GM12878 (cell line): ENCODE results near the gene LRP3. TPM values are rescaled to one million over a fixed set of nuclear protein-coding genes. Genes with fewer than 3 reads are reported as not detected.

Source experiments
- ATAC-seq: fragments of 200-7000 bp; cut with Tn5 transposase; 3 replicates; pipeline ENCODE4 v1.9.1; 2020; ENCODE audit warnings: mild to moderate bottlenecking, moderate library complexity
- BruUV-seq: library from RNA; stranded (reverse); fragments of 400-500 nt; replicated peaks from 2 replicates; lab custom pipeline; 2021; lab: Mats Ljungman, UMichigan
- CTCF ChIA-PET: fragments of 300-600 bp; sonication (Branson Sonifier 250); formaldehyde crosslinking; extraction: SDS; loops from one replicate; lab custom pipeline; 2021; ENCODE audit warnings: inconsistent platforms; lab: Yijun Ruan, JAX
- POLR2A ChIA-PET: fragments of 350-600 bp; formaldehyde crosslinking; extraction: SDS; loops from one replicate; lab custom pipeline; 2021; ENCODE audit warnings: inconsistent platforms; lab: Charles Lee
- RAD21 ChIA-PET: fragments of 300-600 bp; sonication (Branson Sonifier 250); formaldehyde crosslinking; loops from one replicate; lab custom pipeline; 2023; ENCODE audit warnings: antibody characterized with exemption; ENCODE audit not compliant: unreplicated experiment; lab: Charles Lee
- SMC1A ChIA-PET: fragments of 300-600 bp; sonication (Branson Sonifier 250); formaldehyde crosslinking; loops from one replicate; lab custom pipeline; 2023; ENCODE audit not compliant: unreplicated experiment, uncharacterized antibody; lab: Charles Lee
- DNase-seq: peaks from one replicate; pipeline ENCODE4 v3.0.0-alpha.2; 2011; ENCODE audit warnings: low read depth, low spot score
- FAIRE-seq: peaks from 3 replicates; lab custom pipeline; 2011; peaks lifted over from hg19 to GRCh38; lab: Jason Lieb, UNC
- H2AFZ ChIP-seq: 2 replicates; pipeline ENCODE4 v1.6.0; 2011; ENCODE audit warnings: low read depth, low read length, control low read depth; ENCODE audit not compliant: control insufficient read depth
- H3K27ac ChIP-seq: 2 replicates; pipeline ENCODE4 v1.5.1; 2011; ENCODE audit warnings: control low read depth; ENCODE audit not compliant: control insufficient read depth, insufficient read depth
- H3K27me3 ChIP-seq, 2 experiments: replicated peaks in 1 of 2; 2 replicates each; pipeline versions ENCODE4 v1.6.0 to v1.6.1; 2011; ENCODE audit warnings: low read length in 1 of 2; ENCODE audit not compliant: control insufficient read depth in 2 of 2, insufficient read depth in 2 of 2
- H3K36me3 ChIP-seq, 2 experiments: 2 replicates each; pipeline ENCODE4 v1.5.1; 2011; ENCODE audit warnings: low read length in 1 of 2; ENCODE audit not compliant: control insufficient read depth in 2 of 2, insufficient read depth in 2 of 2
- H3K4me1 ChIP-seq: 2 replicates; pipeline ENCODE4 v1.6.1; 2011; ENCODE audit warnings: mild to moderate bottlenecking, low read length, moderate library complexity, mixed read lengths; ENCODE audit not compliant: control insufficient read depth, insufficient read depth
- H3K4me2 ChIP-seq: 2 replicates; pipeline ENCODE4 v1.6.0; 2011; ENCODE audit warnings: control low read depth; ENCODE audit not compliant: control insufficient read depth, insufficient read depth
- H3K4me3 ChIP-seq: fragments of 200-600 bp; sonication (generic); 2 replicates; pipeline ENCODE4 v1.5.1; 2016
- H3K79me2 ChIP-seq: 2 replicates; pipeline ENCODE4 v1.6.0; 2011; ENCODE audit warnings: low read length; ENCODE audit not compliant: control insufficient read depth, insufficient read depth
- H3K9ac ChIP-seq: 2 replicates; pipeline ENCODE4 v1.8.0; 2011; ENCODE audit warnings: low read length, control low read depth, mixed read lengths; ENCODE audit not compliant: control insufficient read depth, insufficient read depth
- H3K9me3 ChIP-seq: replicated peaks from 3 replicates; pipeline ENCODE4 v1.5.1; 2011; ENCODE audit warnings: mild to moderate bottlenecking, low read length; ENCODE audit not compliant: control insufficient read depth, insufficient read depth
- H4K20me1 ChIP-seq: 2 replicates; pipeline ENCODE4 v1.6.0; 2011; ENCODE audit not compliant: control insufficient read depth, insufficient read depth
- FOS ChIP-seq: IDR thresholded peaks from 3 replicates; pipeline ENCODE4 v1.6.1; 2011; ENCODE audit warnings: borderline replicate concordance; ENCODE audit not compliant: insufficient read length; ENCODE audit errors: extremely low read depth
- RAD21 ChIP-seq: IDR thresholded peaks from 2 replicates; pipeline ENCODE4 v1.6.1; 2011; ENCODE audit warnings: mild to moderate bottlenecking, low read depth, low read length, moderate library complexity; ENCODE audit not compliant: insufficient read depth
- SMAD5 ChIP-seq: IDR thresholded peaks from 2 replicates; pipeline ENCODE4 v1.6.1; 2016; ENCODE audit warnings: antibody characterized with exemption, low read depth
- SP1 ChIP-seq: IDR thresholded peaks from one replicate; pipeline ENCODE4 v1.6.1; 2011; ENCODE audit warnings: low read depth, low read length
- ZBED1 ChIP-seq: IDR thresholded peaks from 2 replicates; pipeline ENCODE4 v1.6.1; 2016; ENCODE audit warnings: borderline replicate concordance
- WGBS: methylation state at CpG from one replicate; pipeline ENCODE4 v1.1.6; 2016; ENCODE audit warnings: low lambda C conversion rate; ENCODE audit not compliant: insufficient replicate concordance, insufficient coverage; ENCODE audit errors: missing lambda C conversion rate; 5-methylcytosine and 5-hydroxymethylcytosine counted together
- in situ Hi-C: fragments of 300-500 bp; cut with MboI; formaldehyde crosslinking; loops from 9 replicates; pipeline ENCODE4 v1.14.3; 2018; ENCODE audit warnings: mixed read lengths
- intact Hi-C: fragments of 100-400 bp; cut with micrococcal nuclease; formaldehyde crosslinking; loops from one replicate; pipeline ENCODE4 v1.14.2; 2022; ENCODE audit not compliant: unreplicated experiment
- polyA plus RNA-seq, 11 experiments: library from polyadenylated mRNA; depleted of rRNA in 4 of 11; unstranded in 6 of 11; stranded (reverse) in 5 of 11; fragments of >200 nt; fragmentation: Nextera tagmentation in 4 of 11; fragmentation: Illumina TruSeq in 1 of 11; extraction: Ambion mirVana in 4 of 11; extraction: Trizol in 1 of 11; gene quantifications; 1 replicate in 1 of 11; 2 replicates in 10 of 11; pipeline versions ENCODE4 v1.2.1 to v1.2.3, GENCODE V29; 2011 to 2016; ENCODE audit warnings: inconsistent platforms in 2 of 11, missing spikeins in 2 of 11, low read depth in 1 of 11
- total RNA-seq, 4 experiments: library from RNA; depleted of rRNA in 3 of 4; stranded (reverse); fragments of >200 nt in 3 of 4; fragmentation: Illumina TruSeq in 1 of 4; extraction: Trizol in 1 of 4; gene quantifications; 2 replicates each; pipeline versions ENCODE4 v1.2.1 to v1.2.3, GENCODE V29; 2013 to 2021
- TF ChIP-seq, protein P1 (sequence below): fragments of 450-650 bp; IDR thresholded peaks from 2 replicates; pipeline ENCODE4 v1.6.1; 2017; ENCODE audit warnings: antibody characterized with exemption, mild to moderate bottlenecking, moderate library complexity
- TF ChIP-seq, protein P2 (sequence below): fragments of 450-650 bp; IDR thresholded peaks from 2 replicates; pipeline ENCODE4 v1.6.1; 2014; ENCODE audit warnings: mild to moderate bottlenecking

The LRP3 gene
- total and polyA plus RNA-seq, 10 of the 15 experiments (the other 5 are each of a cell fraction or from before 2014, with no cell fraction given), result 0.12 to 3.2 (median 0.64) TPM; not detected in 2

GRCh38 chr19:33220115-33220514 is 26.0 kb downstream of the LRP3 start:
- Histone ChIP-seq H3K4me2 (no peak overlapping the region), H2AFZ (no peak overlapping the region), H3K27ac (no peak overlapping the region), H3K79me2 (no peaks in the 10 kb centered on the region), H3K4me1 (no peaks in the 10 kb centered on the region), H3K9me3 (no peaks in the 10 kb centered on the region), H3K4me3 (no peak overlapping the region), H3K36me3 (no peaks in the 10 kb centered on the region), H3K27me3 (peaks cover 0 to 5% of the 10 kb centered on the region in 2 experiments; a peak in 3 of 4 replicates), H3K9ac (no peak overlapping the region), H4K20me1 (no peaks in the 10 kb centered on the region)
- ChIA-PET RAD21 (no interaction called here), SMC1A (no interaction called here), POLR2A (no interaction called here), CTCF (no interaction called here)
- ATAC-seq, result no peak
- in situ Hi-C loops (no loop called here), intact Hi-C loops (no loop called here)
- BruUV-seq, result no TSS peak
- DNase-seq, result no peak
- no peak for FAIRE-seq
- 42% methylated on average over 18 of the region's 18 CpGs for WGBS
- TF ChIP-seq FOS (no peak), RAD21 (no peak), SP1 (no peak), SMAD5 (no peak), ZBED1 (no peak)
- TF ChIP-seq, protein P1, sequence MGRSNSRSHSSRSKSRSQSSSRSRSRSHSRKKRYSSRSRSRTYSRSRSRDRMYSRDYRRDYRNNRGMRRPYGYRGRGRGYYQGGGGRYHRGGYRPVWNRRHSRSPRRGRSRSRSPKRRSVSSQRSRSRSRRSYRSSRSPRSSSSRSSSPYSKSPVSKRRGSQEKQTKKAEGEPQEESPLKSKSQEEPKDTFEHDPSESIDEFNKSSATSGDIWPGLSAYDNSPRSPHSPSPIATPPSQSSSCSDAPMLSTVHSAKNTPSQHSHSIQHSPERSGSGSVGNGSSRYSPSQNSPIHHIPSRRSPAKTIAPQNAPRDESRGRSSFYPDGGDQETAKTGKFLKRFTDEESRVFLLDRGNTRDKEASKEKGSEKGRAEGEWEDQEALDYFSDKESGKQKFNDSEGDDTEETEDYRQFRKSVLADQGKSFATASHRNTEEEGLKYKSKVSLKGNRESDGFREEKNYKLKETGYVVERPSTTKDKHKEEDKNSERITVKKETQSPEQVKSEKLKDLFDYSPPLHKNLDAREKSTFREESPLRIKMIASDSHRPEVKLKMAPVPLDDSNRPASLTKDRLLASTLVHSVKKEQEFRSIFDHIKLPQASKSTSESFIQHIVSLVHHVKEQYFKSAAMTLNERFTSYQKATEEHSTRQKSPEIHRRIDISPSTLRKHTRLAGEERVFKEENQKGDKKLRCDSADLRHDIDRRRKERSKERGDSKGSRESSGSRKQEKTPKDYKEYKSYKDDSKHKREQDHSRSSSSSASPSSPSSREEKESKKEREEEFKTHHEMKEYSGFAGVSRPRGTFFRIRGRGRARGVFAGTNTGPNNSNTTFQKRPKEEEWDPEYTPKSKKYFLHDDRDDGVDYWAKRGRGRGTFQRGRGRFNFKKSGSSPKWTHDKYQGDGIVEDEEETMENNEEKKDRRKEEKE, result no peak
- TF ChIP-seq, protein P2, sequence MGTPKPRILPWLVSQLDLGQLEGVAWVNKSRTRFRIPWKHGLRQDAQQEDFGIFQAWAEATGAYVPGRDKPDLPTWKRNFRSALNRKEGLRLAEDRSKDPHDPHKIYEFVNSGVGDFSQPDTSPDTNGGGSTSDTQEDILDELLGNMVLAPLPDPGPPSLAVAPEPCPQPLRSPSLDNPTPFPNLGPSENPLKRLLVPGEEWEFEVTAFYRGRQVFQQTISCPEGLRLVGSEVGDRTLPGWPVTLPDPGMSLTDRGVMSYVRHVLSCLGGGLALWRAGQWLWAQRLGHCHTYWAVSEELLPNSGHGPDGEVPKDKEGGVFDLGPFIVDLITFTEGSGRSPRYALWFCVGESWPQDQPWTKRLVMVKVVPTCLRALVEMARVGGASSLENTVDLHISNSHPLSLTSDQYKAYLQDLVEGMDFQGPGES, result no peak
